Renal cortex interstitium (tissue), 15 donors: ENCODE results near the gene PUS10. TPM values are rescaled to one million over a fixed set of nuclear protein-coding genes. Genes with fewer than 3 reads are reported as not detected.
"Not testable (repeated sequence)": the region's sequence is repeated elsewhere in the genome, so short reads cannot be mapped to it uniquely, and the experiment has no call there.

Source experiments
- DNase-seq, 11 donors: peaks; one replicate each; pipeline ENCODE4 v3.0.0-alpha.2; 2013; ENCODE audit warnings: low read depth in 9 of 11, low spot score in 4 of 11; ENCODE audit errors: extremely low read depth in 1 of 11
- long read RNA-seq, 16 experiments: transcript quantifications; one replicate each; lab custom pipeline, GENCODE V29; 2026
- polyA plus RNA-seq, 3 donors: library from polyadenylated mRNA; unstranded; fragments of 120-200 nt; gene quantifications; one replicate each; pipeline ENCODE4 v1.2.1, GENCODE V29; 2013; ENCODE audit not compliant: insufficient read length in 3 of 3

PUS10 gene, protein sequence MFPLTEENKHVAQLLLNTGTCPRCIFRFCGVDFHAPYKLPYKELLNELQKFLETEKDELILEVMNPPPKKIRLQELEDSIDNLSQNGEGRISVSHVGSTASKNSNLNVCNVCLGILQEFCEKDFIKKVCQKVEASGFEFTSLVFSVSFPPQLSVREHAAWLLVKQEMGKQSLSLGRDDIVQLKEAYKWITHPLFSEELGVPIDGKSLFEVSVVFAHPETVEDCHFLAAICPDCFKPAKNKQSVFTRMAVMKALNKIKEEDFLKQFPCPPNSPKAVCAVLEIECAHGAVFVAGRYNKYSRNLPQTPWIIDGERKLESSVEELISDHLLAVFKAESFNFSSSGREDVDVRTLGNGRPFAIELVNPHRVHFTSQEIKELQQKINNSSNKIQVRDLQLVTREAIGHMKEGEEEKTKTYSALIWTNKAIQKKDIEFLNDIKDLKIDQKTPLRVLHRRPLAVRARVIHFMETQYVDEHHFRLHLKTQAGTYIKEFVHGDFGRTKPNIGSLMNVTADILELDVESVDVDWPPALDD
- polyA plus RNA-seq: 10 to 100 TPM in 2 of 3 donors, 1 to 10 TPM in 1; 8.6 to 13.8 (median 10.8) TPM
- long read RNA-seq, donor 1, partial matches to known transcripts: 7 of 7 reads
- long read RNA-seq, donor 1, other reads (novel, unspliced or antisense): 0 of 7 reads
- long read RNA-seq, donor 2, partial matches to known transcripts: 0 of 1 reads
- long read RNA-seq, donor 2, other reads (novel, unspliced or antisense): 0 of 1 reads
- long read RNA-seq, donor 3, partial matches to known transcripts: 5 of 18 reads
- long read RNA-seq, donor 3, other reads (novel, unspliced or antisense): 10 of 18 reads
- long read RNA-seq, donor 4, partial matches to known transcripts: 0 of 2 reads
- long read RNA-seq, donor 4, other reads (novel, unspliced or antisense): 0 of 2 reads
- long read RNA-seq, donor 5: 0 reads
- long read RNA-seq, donor 6, partial matches to known transcripts: 0 of 2 reads
- long read RNA-seq, donor 6, other reads (novel, unspliced or antisense): 0 of 2 reads
- long read RNA-seq, donor 7, partial matches to known transcripts: 15 of 16 reads
- long read RNA-seq, donor 7, other reads (novel, unspliced or antisense): 0 of 16 reads
- long read RNA-seq, donor 8, partial matches to known transcripts: 126 of 155 reads
- long read RNA-seq, donor 8, other reads (novel, unspliced or antisense): 28 of 155 reads
- long read RNA-seq, donor 9: 0 reads
- long read RNA-seq, donor 10: 0 reads
- long read RNA-seq, donor 11, partial matches to known transcripts: 7 of 20 reads
- long read RNA-seq, donor 11, other reads (novel, unspliced or antisense): 13 of 20 reads
- long read RNA-seq, donor 12, partial matches to known transcripts: 0 of 1 reads
- long read RNA-seq, donor 12, other reads (novel, unspliced or antisense): 0 of 1 reads
- long read RNA-seq, donor 13: 0 reads
- long read RNA-seq, donor 14, partial matches to known transcripts: 13 of 14 reads
- long read RNA-seq, donor 14, other reads (novel, unspliced or antisense): 0 of 14 reads
- long read RNA-seq, donor 15: 0 reads
- long read RNA-seq, donor 16, partial matches to known transcripts: 12 of 13 reads
- long read RNA-seq, donor 16, other reads (novel, unspliced or antisense): 0 of 13 reads

- DNase-seq: peak in 9 of 11 donors; percentile 33 to 75 (median 65)
Observed at GRCh38 chr2:61017556-61018317, at the start of gene PUS10, which contains the start of gene PEX13. TSS of gene PUS10 (minus strand) at chr2:61018255. CDS start at chr2:61011890, 6,365 bp downstream. TSS of gene PEX13 (plus strand) at chr2:61017720. CDS start at chr2:61017760, 40 bp downstream.

DNA sequence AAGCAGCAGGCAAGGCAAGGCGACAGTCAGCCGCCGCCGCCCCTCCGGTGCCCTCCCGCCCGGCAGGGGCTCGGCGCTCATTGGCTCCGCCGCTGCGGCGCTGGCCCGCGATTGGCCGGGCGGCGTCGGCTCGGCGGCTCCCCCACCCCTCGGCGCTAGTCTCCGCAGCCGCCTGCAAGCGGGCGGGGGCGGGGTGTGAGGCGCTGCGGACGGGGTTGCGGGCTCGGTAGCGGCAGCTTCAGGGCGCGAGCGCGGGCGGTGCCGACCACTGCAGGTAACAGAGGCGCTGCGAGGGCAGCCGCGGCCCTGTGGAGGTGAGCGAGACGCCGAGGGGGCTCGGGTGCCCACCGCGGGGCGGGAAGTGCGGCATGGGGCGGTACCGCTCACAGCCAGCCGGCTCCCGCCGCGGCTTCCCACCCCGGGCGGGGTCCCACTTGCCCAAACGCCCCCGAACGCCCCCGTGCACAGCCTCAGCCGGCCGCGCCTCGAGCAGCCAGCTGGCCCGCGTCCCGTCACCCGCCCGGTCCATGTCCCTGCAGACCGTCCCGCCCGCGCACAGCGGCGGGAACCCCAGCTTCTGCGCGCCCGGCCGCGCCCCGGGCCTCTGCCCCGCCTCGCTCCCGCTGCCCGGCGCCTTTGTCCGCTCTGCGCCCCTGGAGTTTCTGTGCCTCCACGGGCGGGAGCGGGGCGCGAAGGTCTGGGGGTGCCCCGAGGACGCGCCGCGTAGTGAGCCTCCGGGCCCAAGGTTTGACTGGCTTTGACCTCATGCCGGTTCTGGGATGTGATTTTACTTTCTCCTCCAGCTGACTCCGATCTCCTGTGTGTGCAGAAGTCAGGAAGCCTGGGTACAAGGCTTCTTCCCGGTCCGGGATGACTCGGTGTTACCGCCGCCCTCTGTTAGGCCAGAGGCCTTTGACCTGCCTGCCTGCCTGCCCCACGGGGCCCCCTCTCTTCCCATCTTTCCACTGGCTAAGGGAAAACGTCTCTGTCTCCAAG, 48.0 kb upstream of the PUS10 start, which contains the start of gene SANBR:
SANBR (plus strand) TSS at position 158 of the 996 bp plus-strand sequence. CDS start 4,480 bp downstream, outside the sequence.
- peak in 10 of 11 donors; percentile 12 to 85 (median 81) for DNase-seq

DNA sequence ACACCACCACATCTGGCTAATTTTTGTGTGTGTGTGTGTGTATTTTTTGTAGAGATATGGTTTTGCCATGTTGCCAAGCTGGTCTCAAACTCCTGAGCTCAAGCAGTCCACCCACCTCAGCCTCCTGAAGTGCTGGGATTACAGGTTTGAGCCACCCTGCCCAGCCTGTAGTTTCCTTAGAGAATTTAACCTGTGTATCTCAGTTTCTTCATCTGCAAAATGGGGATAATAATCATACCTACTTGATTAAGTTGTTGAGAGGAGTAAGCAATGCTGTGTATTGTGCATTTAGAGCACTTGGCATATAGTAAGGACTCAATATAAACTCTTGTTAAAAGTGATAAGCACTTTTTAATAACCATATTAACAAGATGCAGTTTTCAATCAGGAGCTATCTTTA, 41.3 kb upstream of the PUS10 start:
- DNase-seq: no peak

DNA sequence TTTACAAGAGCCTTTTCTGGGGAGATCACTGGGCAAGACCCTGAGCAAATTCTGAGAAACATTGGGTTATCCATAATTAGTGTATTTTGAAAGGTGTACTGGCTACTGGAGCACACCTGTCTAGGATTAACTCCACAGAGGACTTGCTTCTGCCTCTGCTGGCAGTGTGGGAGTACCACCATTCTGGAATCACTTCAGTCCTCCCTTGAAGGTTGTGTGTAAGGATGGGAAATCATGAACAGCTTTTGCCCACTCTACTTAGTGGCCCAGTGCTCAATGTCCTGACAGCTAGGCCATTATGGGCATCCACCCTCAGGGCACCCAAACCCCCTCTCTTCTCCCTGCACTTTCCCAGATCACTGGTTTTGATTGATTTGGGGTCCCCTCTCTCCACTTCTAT, 39.5 kb upstream of the PUS10 start:
- DNase-seq: no peak

- no peak for DNase-seq
Observed at GRCh38 chr2:61055557-61055956, 37.5 kb upstream of the PUS10 start.

DNA sequence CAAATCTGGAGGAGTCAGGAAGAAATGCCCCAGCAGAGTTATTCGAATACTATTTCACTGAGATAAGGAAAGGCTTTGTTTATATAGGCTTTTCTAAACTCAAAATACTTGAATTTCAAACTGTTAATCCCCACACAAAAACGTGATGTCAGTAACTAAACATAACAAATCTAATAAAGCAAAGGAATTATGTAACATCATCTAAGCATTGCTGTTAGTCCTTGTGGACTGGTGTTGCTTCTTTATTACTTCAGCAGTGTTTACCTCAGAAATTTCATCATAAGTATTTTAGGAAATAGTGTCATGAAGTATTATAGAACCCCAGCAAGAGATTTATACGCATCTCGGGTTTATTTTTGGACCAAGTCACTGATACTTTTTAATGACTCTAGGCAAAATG, 27.9 kb upstream of the PUS10 start:
- DNase-seq: no peak

- no peak for DNase-seq
Observed at GRCh38 chr2:61045226-61045625, 27.2 kb upstream of the PUS10 start.

DNA sequence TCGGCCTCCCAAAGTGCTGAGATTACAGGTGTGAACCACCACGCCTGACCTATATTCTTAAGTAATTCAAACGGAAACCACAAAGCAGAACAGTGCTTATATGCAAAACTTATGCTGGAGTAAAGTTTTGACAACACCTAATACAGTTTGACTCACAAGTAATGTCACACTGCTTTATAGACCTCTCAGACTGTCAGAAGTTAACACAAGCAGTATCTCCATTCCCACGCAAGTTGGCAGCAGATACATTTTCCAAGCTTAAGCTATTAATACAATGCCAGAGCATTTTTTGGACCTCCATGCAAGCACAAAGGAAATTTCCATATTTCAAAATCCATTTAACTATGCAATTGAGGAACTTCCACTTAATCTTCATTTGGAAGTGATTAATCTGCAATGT, 26.6 kb upstream of the PUS10 start:
- no peak for DNase-seq

DNA sequence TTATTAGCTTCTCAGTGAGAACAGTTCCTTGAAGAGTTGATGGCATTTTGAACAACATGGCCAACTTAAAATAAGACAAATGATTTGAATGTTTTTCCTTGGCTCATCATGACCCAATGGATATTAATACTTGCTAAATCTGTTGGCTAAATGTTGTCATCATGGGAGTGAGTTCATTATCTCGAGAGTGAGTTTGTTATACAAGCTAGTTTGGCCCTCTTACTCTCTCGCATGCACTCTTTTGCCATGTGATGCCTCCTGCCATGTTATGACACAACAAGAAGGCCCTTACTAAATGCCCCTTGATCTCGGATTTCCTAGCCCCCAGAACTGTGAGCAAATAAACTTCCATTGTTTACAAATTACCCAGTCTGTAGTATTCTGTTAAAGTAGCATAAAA, 24.8 kb upstream of the PUS10 start:
- no peak for DNase-seq

DNA sequence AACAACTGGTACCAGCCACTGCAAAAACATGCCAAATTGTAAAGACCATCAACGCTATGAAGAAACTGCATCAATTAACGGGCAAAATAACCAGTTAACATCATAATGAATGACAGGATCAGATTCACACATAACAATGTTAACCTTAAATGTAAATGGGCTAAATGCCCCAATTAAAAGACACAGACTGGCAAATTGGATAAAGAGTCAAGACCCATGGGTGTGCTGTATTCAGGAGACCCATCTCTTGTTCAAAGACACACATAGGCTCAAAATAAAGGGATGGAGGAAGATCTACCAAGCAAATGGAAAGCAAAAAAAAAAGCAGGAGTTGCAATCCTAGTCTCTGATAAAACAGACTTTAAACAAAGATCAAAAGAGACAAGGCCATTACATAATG, 18.6 kb upstream of the PUS10 start:
- DNase-seq: not testable (repeated sequence)

DNA sequence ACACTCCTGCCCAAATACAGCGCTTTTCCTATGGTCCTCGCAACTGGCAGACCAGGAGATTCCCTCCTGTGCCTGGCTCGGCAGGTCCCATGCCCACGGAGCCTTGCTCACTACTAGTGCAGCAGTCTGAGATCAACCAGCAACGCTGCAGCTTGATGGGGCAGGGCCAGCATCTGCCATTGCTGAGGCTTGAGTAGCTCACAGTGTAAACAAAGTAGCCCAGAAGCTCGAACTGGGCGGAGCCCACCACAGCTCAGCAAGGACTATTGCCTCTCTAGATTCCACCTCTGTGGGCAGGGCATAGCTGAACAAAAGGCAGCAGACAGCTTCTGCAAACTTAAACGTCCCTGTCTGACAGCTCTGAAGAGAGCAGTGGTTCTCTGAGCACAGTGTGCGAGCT, 16.5 kb upstream of the PUS10 start:
- not testable (repeated sequence) for DNase-seq

DNA sequence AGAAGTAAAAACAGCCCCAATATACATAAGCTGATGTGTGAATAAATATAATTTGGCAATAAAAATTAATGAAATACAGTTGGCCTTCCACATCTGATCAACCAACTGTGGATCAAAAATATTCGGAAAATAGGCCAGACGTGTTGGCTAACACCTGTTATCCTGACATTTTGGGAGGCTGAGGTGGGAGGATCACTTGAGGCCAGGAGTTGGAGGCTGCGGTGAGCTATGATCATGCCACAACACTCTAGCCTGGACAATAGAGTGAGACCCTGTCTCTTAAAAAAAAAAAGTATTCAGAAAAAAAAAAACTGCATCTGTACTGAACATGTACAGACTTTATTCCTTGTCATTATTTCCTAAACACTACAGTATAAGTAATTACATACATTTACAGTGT, 11.5 kb upstream of the PUS10 start:
- DNase-seq: no peak

DNA sequence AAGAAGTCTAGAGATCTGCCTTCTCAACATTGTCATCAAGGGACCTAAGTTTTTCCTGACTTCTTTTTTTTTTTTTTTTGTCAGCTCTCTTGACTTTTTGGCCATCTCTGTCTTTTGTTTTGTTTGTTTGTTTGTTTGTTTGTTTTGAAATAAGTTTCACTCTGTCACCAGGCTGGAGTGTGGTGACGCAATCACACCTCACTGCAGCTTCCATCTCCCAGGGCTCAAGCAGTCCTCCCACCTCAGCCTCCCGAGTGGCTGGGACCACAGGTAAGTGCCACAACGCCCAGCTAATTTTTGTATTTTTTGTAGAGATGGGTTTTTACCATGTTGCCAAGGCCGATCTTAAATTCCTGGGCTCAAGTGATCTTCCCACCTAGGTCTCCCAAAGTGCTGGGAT, 5.6 kb upstream of the PUS10 start:
- DNase-seq: no peak

DNA sequence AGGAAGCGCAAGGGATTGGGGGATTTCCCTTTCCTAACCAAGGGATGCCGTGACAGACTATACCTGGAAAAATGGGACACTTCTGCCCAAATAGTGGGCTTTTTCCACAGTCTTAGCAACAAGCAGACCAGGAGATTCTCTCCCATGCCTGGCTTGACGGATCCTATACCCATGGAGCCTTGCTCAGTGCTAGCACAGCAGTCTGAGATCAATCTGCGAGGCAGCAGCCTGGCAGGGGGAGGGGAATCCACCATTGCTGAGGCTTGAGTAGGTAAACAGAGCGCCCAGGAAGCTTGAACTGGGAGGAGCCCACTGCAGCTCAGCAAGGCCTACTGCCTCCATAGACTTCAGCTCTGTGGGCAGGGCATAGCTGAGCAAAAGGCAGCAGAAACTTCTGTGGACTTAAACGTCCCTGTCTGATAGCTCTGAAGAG, 3.2 kb upstream of the PUS10 start:
- no peak for DNase-seq

- DNase-seq: no peak
Observed at GRCh38 chr2:61018798-61019197, 743 bp upstream of the PUS10 start.

- peak in 3 of 11 donors; percentile 38 to 50 (median 38) for DNase-seq
Observed at GRCh38 chr2:61018318-61018755, 282 bp upstream of the PUS10 start.
